ENCODE results near the gene FHIT. TPM values are rescaled to one million over a fixed set of nuclear protein-coding genes. Genes with fewer than 3 reads are reported as not detected.

FHIT gene
- total RNA-seq, 2 donors from 2014 or later: 6.8 to 12.3 TPM

- H3K4me1 ChIP-seq (ENCODE audit: control insufficient read depth, insufficient read depth, low read length): no peaks in the 10 kb centered on the region
- H3K27me3 ChIP-seq (ENCODE audit: control insufficient read depth, insufficient read depth, low read length, poor library complexity, severe bottlenecking): no peaks in the 10 kb centered on the region
- no peak overlapping the region for H3K27ac ChIP-seq (ENCODE audit: low read depth, low read length)
- H3K9me3 ChIP-seq (ENCODE audit: control insufficient read depth, low read length): peaks cover 6% of the 10 kb centered on the region
- H3K9ac ChIP-seq (ENCODE audit: extremely low read depth, low read length, poor library complexity, severe bottlenecking): no peak overlapping the region
- no peak for DNase-seq
- no peaks in the 10 kb centered on the region for H3K27me3 Mint-ChIP-seq (ENCODE audit: insufficient read depth)
- WGBS, 2 experiments (ENCODE audit: insufficient coverage in 1 of 2, insufficient read length in 1 of 2): 100% methylated on average over 1 to 2 of the region's 2 CpGs
- peaks cover 2% of the 10 kb centered on the region for H3K4me1 Mint-ChIP-seq
- H3K9me3 Mint-ChIP-seq: peaks cover 5% of the 10 kb centered on the region
- H3K4me3 ChIP-seq (ENCODE audit: low read length): no peak overlapping the region
- no peak overlapping the region for H3K27ac Mint-ChIP-seq
- H3K36me3 ChIP-seq (ENCODE audit: control insufficient read depth, insufficient read depth, low read length): no peaks in the 10 kb centered on the region
- H3K36me3 Mint-ChIP-seq (ENCODE audit: low read depth): peaks cover 3% of the 10 kb centered on the region
- no peak overlapping the region for H3K4me3 Mint-ChIP-seq
- TF ChIP-seq CTCF (conservative IDR thresholded peaks at IDR 0.05): no peak
Measured at GRCh38 chr3:60855250-60855649, 396.0 kb downstream of the FHIT start.

- 67 to 90% methylated on average over 1 of the region's 1 CpG for WGBS, 2 experiments (ENCODE audit: insufficient coverage in 1 of 2, insufficient read length in 1 of 2)
- peaks cover 5% of the 10 kb centered on the region for H3K9me3 Mint-ChIP-seq
Measured at GRCh38 chr3:60854791-60855190, 396.5 kb downstream of the FHIT start.

GRCh38 chr3:60847791-60848190 lies 403.5 kb downstream of the FHIT start:
- Histone ChIP-seq H3K27ac (ENCODE audit: low read depth, low read length) (no peak overlapping the region), H3K27me3 (ENCODE audit: control insufficient read depth, insufficient read depth, low read length, poor library complexity, severe bottlenecking) (no peaks in the 10 kb centered on the region), H3K9ac (ENCODE audit: extremely low read depth, low read length, poor library complexity, severe bottlenecking) (no peak overlapping the region), H3K4me3 (ENCODE audit: low read length) (no peak overlapping the region), H3K4me1 (ENCODE audit: control insufficient read depth, insufficient read depth, low read length) (peaks cover 2% of the 10 kb centered on the region), H3K9me3 (ENCODE audit: control insufficient read depth, low read length) (peaks cover 6% of the 10 kb centered on the region), H3K36me3 (ENCODE audit: control insufficient read depth, insufficient read depth, low read length) (no peaks in the 10 kb centered on the region)
- peaks cover 5% of the 10 kb centered on the region for H3K9me3 Mint-ChIP-seq
- peaks cover 3% of the 10 kb centered on the region for H3K36me3 Mint-ChIP-seq (ENCODE audit: low read depth)
- no peak overlapping the region for H3K4me3 Mint-ChIP-seq
- DNase-seq: no peak
- no peak for TF ChIP-seq CTCF (conservative IDR thresholded peaks at IDR 0.05)
- peaks cover 15% of the 10 kb centered on the region for H3K4me1 Mint-ChIP-seq
- no peaks in the 10 kb centered on the region for H3K27me3 Mint-ChIP-seq (ENCODE audit: insufficient read depth)
- no peak overlapping the region for H3K27ac Mint-ChIP-seq
- 67% methylated on average over 2 of the region's 2 CpGs; no CpG with 5 or more reads in 1 of the 2 experiments for WGBS, 2 experiments (ENCODE audit: insufficient coverage in 1 of 2, insufficient read length in 1 of 2)

More at GRCh38 chr3:60854791-60855190, 396.5 kb downstream of the FHIT start:
- TF ChIP-seq CTCF (conservative IDR thresholded peaks at IDR 0.05): no peak
- Histone ChIP-seq H3K27me3 (ENCODE audit: control insufficient read depth, insufficient read depth, low read length, poor library complexity, severe bottlenecking) (no peaks in the 10 kb centered on the region), H3K36me3 (ENCODE audit: control insufficient read depth, insufficient read depth, low read length) (no peaks in the 10 kb centered on the region), H3K9ac (ENCODE audit: extremely low read depth, low read length, poor library complexity, severe bottlenecking) (no peak overlapping the region), H3K9me3 (ENCODE audit: control insufficient read depth, low read length) (peaks cover 6% of the 10 kb centered on the region), H3K27ac (ENCODE audit: low read depth, low read length) (no peak overlapping the region), H3K4me1 (ENCODE audit: control insufficient read depth, insufficient read depth, low read length) (no peaks in the 10 kb centered on the region), H3K4me3 (ENCODE audit: low read length) (no peak overlapping the region)
- Mint-ChIP-seq H3K36me3 (ENCODE audit: low read depth) (peaks cover 3% of the 10 kb centered on the region), H3K4me1 (peaks cover 6% of the 10 kb centered on the region), H3K27ac (no peak overlapping the region), H3K4me3 (no peak overlapping the region), H3K27me3 (ENCODE audit: insufficient read depth) (no peaks in the 10 kb centered on the region)
- no peak for DNase-seq
